ENCODE measurements around the gene KDM6B. TPM values are rescaled to one million over a fixed set of nuclear protein-coding genes. Genes with fewer than 3 reads are reported as not detected.

Gene KDM6B
- total and polyA plus RNA-seq, 9 of the 15 experiments (the other 6 are each of a cell fraction or from before 2014, with no cell fraction given): 0.01 to 22.9 (median 2.2) TPM

GRCh38 chr17:7841396-7841914 is 7.4 kb downstream of the KDM6B start (continued):
- TF ChIP-seq REST (IDR thresholded peaks at IDR 0.05; ENCODE audit: borderline replicate concordance) (peak; percentile 42; the same call in 1 of the 2 replicates), REST (CRISPR knock-in tag; IDR thresholded peaks at IDR 0.05; ENCODE audit: low read depth) (no peak), NFIC (IDR thresholded peaks at IDR 0.05) (0 out of 2 replicates have a peak, but pooled peaks have one; percentile 39), HBP1 (CRISPR knock-in tag; IDR thresholded peaks at IDR 0.05) (0 out of 2 replicates have a peak, but pooled peaks have one; percentile 10), ARID4B (CRISPR knock-in tag; IDR thresholded peaks at IDR 0.05) (no peak), SIN3A (IDR thresholded peaks at IDR 0.05; ENCODE audit: borderline replicate concordance in 2 of 2, control insufficient read depth in 1 of 2, low read depth in 2 of 2, low read length in 2 of 2) (peak in 1 of 2 experiments; percentile 6; a peak in 2 of 4 replicates), RBM34 (IDR thresholded peaks at IDR 0.05; ENCODE audit: borderline replicate concordance, insufficient read depth, low read length) (no peak), TBL1XR1 (IDR thresholded peaks at IDR 0.05; ENCODE audit: low read length in 2 of 2) (0 out of 4 replicates have a peak, but pooled peaks of 1 of the 2 experiments have one; percentile 32), KLF10 (CRISPR knock-in tag; IDR thresholded peaks at IDR 0.05) (no peak), MTA1 (IDR thresholded peaks at IDR 0.05; ENCODE audit: borderline replicate concordance) (peak; percentile 43; the same call in 1 of the 2 replicates), CBFA2T2 (conservative IDR thresholded peaks at IDR 0.05) (0 out of 2 replicates have a peak, but pooled peaks have one; percentile 1), MYNN (IDR thresholded peaks at IDR 0.05) (no peak), MYNN (CRISPR knock-in tag; IDR thresholded peaks at IDR 0.05) (no peak)

All from K562 (cell line).